ENCODE measurements around the gene SLC13A2. TPM values are rescaled to one million over a fixed set of nuclear protein-coding genes. Genes with fewer than 3 reads are reported as not detected.

SLC13A2 gene
- total and polyA plus RNA-seq, 3 donors from 2014 or later: 0.44 to 0.93 (median 0.79) TPM

DNA sequence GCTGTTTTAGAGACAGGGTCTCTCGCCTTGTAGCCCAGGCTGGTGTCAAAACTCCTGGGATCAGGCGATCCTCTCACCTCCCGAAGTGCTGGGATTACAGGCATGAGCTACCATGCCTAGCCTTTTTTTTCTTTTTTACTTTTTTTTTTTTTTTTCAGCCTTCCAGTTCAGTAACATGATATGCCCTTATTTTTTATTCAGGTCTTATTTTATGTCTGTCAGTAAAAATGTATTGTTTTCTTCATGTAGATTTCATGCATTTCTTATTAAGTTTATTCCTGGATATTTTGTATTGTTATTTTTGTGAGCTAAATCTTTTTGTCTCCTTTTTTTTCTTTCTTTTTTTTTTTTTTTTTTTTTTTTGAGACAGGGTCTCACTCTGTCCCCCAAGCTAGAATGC is 30.0 kb downstream of the SLC13A2 start:
- no peaks in the 10 kb centered on the region for H3K36me3 ChIP-seq (ENCODE audit: low read depth, missing control alignments)
- no peak overlapping the region for H3K27ac ChIP-seq
- no peak for TF ChIP-seq POLR2A (IDR thresholded peaks at IDR 0.05)
- TF ChIP-seq, protein P1, sequence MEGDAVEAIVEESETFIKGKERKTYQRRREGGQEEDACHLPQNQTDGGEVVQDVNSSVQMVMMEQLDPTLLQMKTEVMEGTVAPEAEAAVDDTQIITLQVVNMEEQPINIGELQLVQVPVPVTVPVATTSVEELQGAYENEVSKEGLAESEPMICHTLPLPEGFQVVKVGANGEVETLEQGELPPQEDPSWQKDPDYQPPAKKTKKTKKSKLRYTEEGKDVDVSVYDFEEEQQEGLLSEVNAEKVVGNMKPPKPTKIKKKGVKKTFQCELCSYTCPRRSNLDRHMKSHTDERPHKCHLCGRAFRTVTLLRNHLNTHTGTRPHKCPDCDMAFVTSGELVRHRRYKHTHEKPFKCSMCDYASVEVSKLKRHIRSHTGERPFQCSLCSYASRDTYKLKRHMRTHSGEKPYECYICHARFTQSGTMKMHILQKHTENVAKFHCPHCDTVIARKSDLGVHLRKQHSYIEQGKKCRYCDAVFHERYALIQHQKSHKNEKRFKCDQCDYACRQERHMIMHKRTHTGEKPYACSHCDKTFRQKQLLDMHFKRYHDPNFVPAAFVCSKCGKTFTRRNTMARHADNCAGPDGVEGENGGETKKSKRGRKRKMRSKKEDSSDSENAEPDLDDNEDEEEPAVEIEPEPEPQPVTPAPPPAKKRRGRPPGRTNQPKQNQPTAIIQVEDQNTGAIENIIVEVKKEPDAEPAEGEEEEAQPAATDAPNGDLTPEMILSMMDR (IDR thresholded peaks at IDR 0.05): no peak
- no peak overlapping the region for H3K4me3 ChIP-seq
- H3K4me1 ChIP-seq: no peaks in the 10 kb centered on the region
- no peaks in the 10 kb centered on the region for H3K27me3 ChIP-seq
- intact Hi-C loops (cut with DNase I; ENCODE audit: low total_unique reads): no loop called here
- no peaks in the 10 kb centered on the region for H3K9me3 ChIP-seq
- WGBS, 2 donors: 89 to 92% methylated on average over 3 of the region's 3 CpGs
- no peak for DNase-seq

DNA sequence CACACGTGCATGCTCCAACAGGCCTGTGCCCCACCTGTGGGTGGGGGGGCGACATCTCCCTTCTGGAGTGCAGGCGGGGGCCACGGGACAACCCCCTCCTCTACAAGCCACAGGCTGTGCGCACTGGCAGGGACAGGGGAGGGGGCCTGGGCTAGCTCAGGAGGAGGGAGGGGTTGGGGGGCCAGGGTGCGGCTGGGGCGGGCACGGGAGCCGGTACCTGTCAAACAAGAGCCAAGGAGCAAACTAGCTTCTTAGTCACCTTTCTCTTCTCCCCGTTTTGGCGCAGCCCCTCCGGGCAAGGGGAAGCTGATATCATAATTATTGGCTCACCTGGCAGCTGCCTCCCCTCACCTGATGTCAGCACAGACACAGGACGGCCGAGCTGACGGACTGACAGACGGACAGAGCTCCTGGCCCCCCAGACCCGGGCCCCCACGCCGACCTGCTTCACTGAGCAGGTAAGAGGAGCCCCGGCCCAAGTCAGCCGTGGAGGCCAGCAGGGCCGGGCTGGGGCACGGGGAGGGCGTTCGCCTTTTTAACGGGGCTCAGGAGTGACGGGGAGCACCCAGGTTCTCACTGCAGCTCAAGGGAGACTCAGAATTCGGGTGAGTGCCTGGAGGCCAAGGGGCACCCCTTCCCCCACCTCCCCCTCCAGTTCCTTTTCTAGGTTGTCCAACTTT is 32.7 kb downstream of the SLC13A2 start, which contains the start of gene FOXN1:
FOXN1 (plus strand) TSS at position 363 of the 680 bp plus-strand sequence. CDS start 17,622 bp downstream, outside the sequence.
- Histone ChIP-seq H3K9me3 (no peaks in the 10 kb centered on the region), H3K4me3 (no peak within 1 kb of the TSS), H3K27ac (no peak within 1 kb of the TSS), H3K36me3 (ENCODE audit: low read depth, missing control alignments) (no peaks in the 10 kb centered on the region), H3K4me1 (no peaks in the 10 kb centered on the region), H3K27me3 (no peaks in the 10 kb centered on the region)
- intact Hi-C loops (cut with DNase I; ENCODE audit: low total_unique reads): no loop called here
- no peak for DNase-seq
- WGBS, 2 donors: 80 to 88% methylated on average over 27 to 28 of the region's 28 CpGs
- TF ChIP-seq, protein P1 (IDR thresholded peaks at IDR 0.05): no peak
- TF ChIP-seq POLR2A (IDR thresholded peaks at IDR 0.05): no peak

DNA sequence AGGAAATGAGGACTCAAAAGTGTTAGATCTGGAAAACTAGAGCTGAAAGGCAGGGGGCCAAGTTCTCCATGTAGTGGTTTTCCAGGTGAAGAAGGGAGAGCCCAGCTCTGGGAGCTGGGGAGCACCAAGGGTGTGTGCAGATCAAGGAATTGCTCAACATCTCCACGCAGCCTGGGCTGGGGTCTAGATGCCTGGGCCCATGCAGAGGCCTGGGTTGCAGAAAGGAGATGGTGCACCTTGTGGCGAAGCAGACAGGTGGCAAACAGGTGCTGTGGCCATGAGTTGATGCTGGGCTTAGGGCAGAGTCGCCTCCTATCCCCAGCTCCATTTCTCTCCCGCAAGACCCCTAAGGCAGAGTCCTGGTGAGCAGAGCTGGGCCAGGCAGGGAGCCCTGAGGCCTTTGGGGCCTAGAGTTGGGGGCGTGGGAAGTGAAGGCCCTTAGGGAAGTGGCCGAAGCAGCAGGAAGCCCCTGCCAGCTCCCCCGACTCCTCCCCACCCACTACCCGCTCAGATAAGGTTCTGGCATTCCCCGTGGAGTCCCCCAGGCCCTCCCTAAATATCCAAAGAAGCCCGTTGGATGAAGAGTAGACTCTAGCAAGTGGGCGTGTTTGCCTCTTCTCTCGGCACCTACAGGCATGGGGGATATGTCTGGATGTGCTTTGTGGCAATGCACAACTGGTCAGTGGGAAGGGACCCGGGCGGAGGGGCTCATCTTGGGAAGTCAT is 33.5 kb downstream of the SLC13A2 start:
- TF ChIP-seq, protein P1 (IDR thresholded peaks at IDR 0.05): no peak
- TF ChIP-seq POLR2A (IDR thresholded peaks at IDR 0.05): no peak
- intact Hi-C loops (cut with DNase I; ENCODE audit: low total_unique reads): no loop called here
- 48 to 64% methylated on average over 12 to 14 of the region's 14 CpGs for WGBS, 2 donors

DNA sequence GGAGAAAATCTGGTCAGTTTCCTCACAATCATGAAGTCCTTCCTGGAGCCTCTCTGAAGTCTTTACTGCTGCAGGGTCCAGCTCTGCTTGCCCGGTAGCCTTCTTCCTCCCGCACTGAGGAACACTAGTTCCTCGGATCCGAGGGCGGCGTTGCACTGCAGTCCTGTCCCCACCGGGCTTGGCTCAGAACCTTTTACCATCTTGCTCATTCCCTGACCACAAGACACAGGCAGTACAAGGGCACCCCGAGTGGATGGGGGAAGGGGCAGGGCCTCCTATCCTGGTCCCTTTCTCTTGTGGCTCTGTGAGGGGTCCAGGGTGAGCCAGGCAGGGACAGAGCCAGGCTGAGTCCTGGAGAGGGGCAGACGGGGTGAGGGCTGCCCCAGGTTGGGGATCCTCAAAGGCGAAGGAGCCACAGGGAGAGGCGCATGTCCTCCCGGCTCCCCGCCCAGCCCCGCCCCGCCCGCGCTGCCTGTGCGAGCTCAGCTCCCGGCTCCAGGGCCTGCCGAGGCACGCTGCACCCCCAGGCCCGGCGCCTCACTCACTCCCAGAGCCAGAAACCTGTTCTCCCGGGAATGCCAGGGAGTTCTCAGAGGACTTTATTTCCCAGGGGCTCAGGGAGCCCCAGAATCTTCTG is 34.2 kb downstream of the SLC13A2 start:
- H3K27ac ChIP-seq: no peak overlapping the region
- H3K4me3 ChIP-seq: no peak overlapping the region
- no peaks in the 10 kb centered on the region for H3K27me3 ChIP-seq
- no peaks in the 10 kb centered on the region for H3K4me1 ChIP-seq
- H3K9me3 ChIP-seq: no peaks in the 10 kb centered on the region
- DNase-seq: no peak
- intact Hi-C loops (cut with DNase I; ENCODE audit: low total_unique reads): no loop called here
- 19 to 26% methylated on average over 9 to 24 of the region's 24 CpGs for WGBS, 2 donors
- TF ChIP-seq POLR2A (IDR thresholded peaks at IDR 0.05): no peak
- TF ChIP-seq, protein P1 (IDR thresholded peaks at IDR 0.05): no peak
- H3K36me3 ChIP-seq (ENCODE audit: low read depth, missing control alignments): no peaks in the 10 kb centered on the region

More for the DNA sequence above, 33.5 kb downstream of the SLC13A2 start:
- H3K27ac ChIP-seq: no peak overlapping the region
- H3K4me1 ChIP-seq: no peaks in the 10 kb centered on the region
- no peak overlapping the region for H3K4me3 ChIP-seq
- H3K9me3 ChIP-seq: no peaks in the 10 kb centered on the region
- no peaks in the 10 kb centered on the region for H3K27me3 ChIP-seq
- no peaks in the 10 kb centered on the region for H3K36me3 ChIP-seq (ENCODE audit: low read depth, missing control alignments)
- DNase-seq: no peak

Data from testis (tissue), 3 donors.